H1 (cell line): ENCODE measurements around the gene ARHGEF4. TPM values are rescaled to one million over a fixed set of nuclear protein-coding genes. Genes with fewer than 3 reads are reported as not detected.

Experiments
- CTCF ChIA-PET: fragments of 300-600 bp; sonication (Branson Sonifier 250); formaldehyde crosslinking; loops from one replicate; lab custom pipeline; 2021; ENCODE audit not compliant: partially characterized antibody; lab: Charles Lee
- POLR2A ChIA-PET: fragments of 300-600 bp; sonication (Branson Sonifier 250); formaldehyde crosslinking; loops from one replicate; lab custom pipeline; 2021; ENCODE audit warnings: inconsistent platforms; ENCODE audit not compliant: partially characterized antibody; lab: Charles Lee
- DNase-seq, 2 experiments: peaks; one replicate each; pipeline versions ENCODE4 v3.0.0 to v3.0.0-alpha.2; 2010 to 2022; ENCODE audit warnings: low spot score in 2 of 2, low read depth in 1 of 2, mixed read lengths in 1 of 2
- FAIRE-seq: peaks from 2 replicates; lab custom pipeline; 2011; peaks lifted over from hg19 to GRCh38; lab: Jason Lieb, UNC
- H2AFZ ChIP-seq: 2 replicates; pipeline ENCODE4 v1.8.1; 2012; ENCODE audit warnings: low read length, inconsistent platforms
- H2AK5ac ChIP-seq: 2 replicates; pipeline ENCODE4 v1.6.1; 2013; ENCODE audit warnings: low read depth, low read length
- H2BK120ac ChIP-seq: replicated peaks from 2 replicates; pipeline ENCODE3; 2013; ENCODE audit warnings: low read depth, low read length, inconsistent platforms
- H2BK12ac ChIP-seq: 2 replicates; pipeline ENCODE4 v1.6.1; 2013; ENCODE audit warnings: low read depth, low read length
- H2BK15ac ChIP-seq: 2 replicates; pipeline ENCODE4 v1.6.1; 2013; ENCODE audit warnings: low read length
- H2BK20ac ChIP-seq: 2 replicates; pipeline ENCODE4 v1.6.1; 2013; ENCODE audit warnings: low read length
- H2BK5ac ChIP-seq: 2 replicates; pipeline ENCODE4 v1.6.1; 2013; ENCODE audit warnings: low read depth, low read length
- H3K14ac ChIP-seq: 2 replicates; pipeline ENCODE4 v1.6.1; 2013; ENCODE audit warnings: inconsistent platforms; ENCODE audit not compliant: insufficient read length
- H3K18ac ChIP-seq: 2 replicates; pipeline ENCODE4 v1.6.1; 2013; ENCODE audit warnings: low read length; ENCODE audit errors: extremely low read depth
- H3K23ac ChIP-seq: 2 replicates; pipeline ENCODE4 v1.6.1; 2013; ENCODE audit warnings: inconsistent platforms; ENCODE audit not compliant: insufficient read length
- H3K23me2 ChIP-seq: 2 replicates; pipeline ENCODE4 v1.6.1; 2013; ENCODE audit warnings: low read depth, low read length
- H3K27ac ChIP-seq: 2 replicates; pipeline ENCODE4 v1.6.1; 2011; ENCODE audit warnings: low read depth, low read length, inconsistent platforms
- H3K27me3 ChIP-seq, 4 experiments: replicated peaks in 1 of 4; 1 replicate in 1 of 4; 2 replicates in 3 of 4; pipeline versions ENCODE4 v1.6.1 to v1.8.1; 2011 to 2013; ENCODE audit warnings: low read length in 3 of 4, mild to moderate bottlenecking in 3 of 4, inconsistent platforms in 2 of 4, mixed read lengths in 2 of 4, moderate library complexity in 1 of 4; ENCODE audit not compliant: control insufficient read depth in 3 of 4, insufficient read depth in 3 of 4; ENCODE audit errors: extremely low read depth in 1 of 4
- H3K36me3 ChIP-seq, 4 experiments: 2 replicates each; pipeline versions ENCODE4 v1.6.1 to v1.8.1; 2011 to 2013; ENCODE audit warnings: mild to moderate bottlenecking in 4 of 4, low read length in 3 of 4, moderate library complexity in 2 of 4, control low read depth in 1 of 4, inconsistent platforms in 1 of 4; ENCODE audit not compliant: insufficient read depth in 4 of 4, control insufficient read depth in 2 of 4
- H3K4ac ChIP-seq: replicated peaks from 2 replicates; pipeline ENCODE3; 2013; ENCODE audit warnings: low read length, low read depth, mixed read lengths, inconsistent platforms; ENCODE audit not compliant: insufficient read length
- H3K4me1 ChIP-seq, 4 experiments: replicated peaks in 1 of 4; 1 replicate in 1 of 4; 2 replicates in 3 of 4; pipeline versions ENCODE4 v1.6.1 to v1.8.1; 2011 to 2013; ENCODE audit warnings: low read length in 3 of 4, inconsistent platforms in 2 of 4, mixed read lengths in 1 of 4; ENCODE audit not compliant: insufficient read depth in 4 of 4, control insufficient read depth in 3 of 4
- H3K4me2 ChIP-seq, 2 experiments: 2 replicates each; pipeline versions ENCODE4 v1.6.1 to v1.8.1; 2011 to 2013; ENCODE audit warnings: low read depth in 2 of 2, low read length in 2 of 2, control low read depth in 1 of 2, inconsistent platforms in 1 of 2, mild to moderate bottlenecking in 1 of 2; ENCODE audit not compliant: insufficient read depth in 1 of 2
- H3K4me3 ChIP-seq, 4 experiments: fragments of 200-600, 300-600 bp in 1 of 4; sonication (generic), shearing (Covaris generic), sonication (Bioruptor Twin) in 1 of 4; 2 replicates each; pipeline versions ENCODE4 v1.5.1 to v1.8.1; 2011 to 2016; ENCODE audit warnings: low read length in 4 of 4, low read depth in 3 of 4, control low read depth in 2 of 4, inconsistent platforms in 2 of 4, mild to moderate bottlenecking in 2 of 4, mixed read lengths in 1 of 4, moderate library complexity in 1 of 4; ENCODE audit not compliant: insufficient read depth in 2 of 4; ENCODE audit errors: extremely low read depth in 1 of 4
- H3K56ac ChIP-seq: replicated peaks from 2 replicates; pipeline ENCODE3; 2013; ENCODE audit warnings: low read depth, mild to moderate bottlenecking, mixed read lengths, low read length, inconsistent platforms; ENCODE audit not compliant: insufficient read length
- H3K79me1 ChIP-seq: 2 replicates; pipeline ENCODE4 v1.6.1; 2013; ENCODE audit warnings: low read depth, low read length, control low read depth
- H3K79me2 ChIP-seq, 2 experiments: 2 replicates each; pipeline versions ENCODE4 v1.6.1 to v1.8.1; 2012 to 2013; ENCODE audit warnings: low read length in 2 of 2, mild to moderate bottlenecking in 2 of 2, inconsistent platforms in 1 of 2; ENCODE audit not compliant: insufficient read depth in 2 of 2, control insufficient read depth in 1 of 2
- H3K9ac ChIP-seq, 4 experiments: replicated peaks in 1 of 4; 1 replicate in 1 of 4; 2 replicates in 3 of 4; pipeline versions ENCODE4 v1.6.1 to v1.8.1; 2011 to 2013; ENCODE audit warnings: low read depth in 3 of 4, low read length in 3 of 4, control low read depth in 2 of 4, mild to moderate bottlenecking in 2 of 4, moderate library complexity in 2 of 4, inconsistent platforms in 1 of 4; ENCODE audit errors: extremely low read depth in 1 of 4
- H3K9me3 ChIP-seq, 2 experiments: 2 replicates each; pipeline versions ENCODE4 v1.6.1 to v1.8.1; 2012 to 2013; ENCODE audit warnings: mild to moderate bottlenecking in 2 of 2, moderate library complexity in 2 of 2, control low read depth in 1 of 2, inconsistent platforms in 1 of 2, low read depth in 1 of 2, low read length in 1 of 2, mixed read lengths in 1 of 2; ENCODE audit not compliant: insufficient read depth in 2 of 2
- H4K20me1 ChIP-seq, 2 experiments: replicated peaks in 1 of 2; 2 replicates each; pipeline versions ENCODE3 to v1.8.1; 2011 to 2013; ENCODE audit warnings: inconsistent platforms in 2 of 2, low read length in 2 of 2, mild to moderate bottlenecking in 1 of 2; ENCODE audit not compliant: insufficient read depth in 2 of 2, control insufficient read depth in 1 of 2
- H4K5ac ChIP-seq: 2 replicates; pipeline ENCODE4 v1.6.1; 2013; ENCODE audit warnings: low read length, low read depth, mixed read lengths, inconsistent platforms; ENCODE audit not compliant: insufficient read length
- H4K8ac ChIP-seq: 2 replicates; pipeline ENCODE4 v1.8.0; 2013; ENCODE audit warnings: mild to moderate bottlenecking, moderate library complexity, low read length, inconsistent platforms; ENCODE audit not compliant: insufficient read depth; ENCODE audit errors: extremely low read depth
- H4K91ac ChIP-seq: replicated peaks from 2 replicates; pipeline ENCODE3; 2013; ENCODE audit warnings: low read length, mixed read lengths, inconsistent platforms; ENCODE audit not compliant: insufficient read length
- CREB1 ChIP-seq: IDR thresholded peaks from 2 replicates; pipeline ENCODE4 v1.6.1; 2012; ENCODE audit warnings: inconsistent platforms
- SP1 ChIP-seq: IDR thresholded peaks from 2 replicates; pipeline ENCODE4 v1.6.1; 2011; ENCODE audit warnings: low read depth, low read length
- WGBS, 2 experiments: shearing (Covaris generic) in 1 of 2; methylation state at CpG; one replicate each; pipeline versions ENCODE4 v1.1.6 to v1.1.7; 2013 to 2015; ENCODE audit warnings: low lambda C conversion rate in 2 of 2, mixed read lengths in 2 of 2, inconsistent platforms in 1 of 2, low coverage in 1 of 2, missing lambda C conversion rate in 1 of 2; ENCODE audit not compliant: insufficient replicate concordance in 2 of 2, insufficient coverage in 1 of 2, insufficient read length in 1 of 2; ENCODE audit errors: extremely low coverage in 1 of 2, missing lambda C conversion rate in 1 of 2; 5-methylcytosine and 5-hydroxymethylcytosine counted together
- polyA plus RNA-seq, 7 experiments: library from polyadenylated mRNA; depleted of rRNA in 3 of 7; stranded (reverse) in 5 of 7; unstranded in 2 of 7; fragments of >200 nt in 5 of 7; fragments of 200-250 nt in 2 of 7; gene quantifications; 1 replicate in 5 of 7; 2 replicates in 1 of 7; 4 replicates in 1 of 7; pipeline versions ENCODE4 v1.2.1 to v1.2.3, GENCODE V29; 2011 to 2013; ENCODE audit warnings: missing spikeins in 2 of 7, mixed read lengths in 2 of 7
- total RNA-seq: library from RNA; stranded (reverse); fragmentation: NEBNext Ultra II Directional; extraction: Animal tissue kit (Norgen Biotek cat#: 25700); gene quantifications from 2 replicates; pipeline ENCODE4 v1.2.1, GENCODE V29; 2021

The ARHGEF4 gene
- total and polyA plus RNA-seq, 2 of the 8 experiments (the other 6 are each of a cell fraction or from before 2014, with no cell fraction given) = 10.6 to 14.6 TPM

DNA sequence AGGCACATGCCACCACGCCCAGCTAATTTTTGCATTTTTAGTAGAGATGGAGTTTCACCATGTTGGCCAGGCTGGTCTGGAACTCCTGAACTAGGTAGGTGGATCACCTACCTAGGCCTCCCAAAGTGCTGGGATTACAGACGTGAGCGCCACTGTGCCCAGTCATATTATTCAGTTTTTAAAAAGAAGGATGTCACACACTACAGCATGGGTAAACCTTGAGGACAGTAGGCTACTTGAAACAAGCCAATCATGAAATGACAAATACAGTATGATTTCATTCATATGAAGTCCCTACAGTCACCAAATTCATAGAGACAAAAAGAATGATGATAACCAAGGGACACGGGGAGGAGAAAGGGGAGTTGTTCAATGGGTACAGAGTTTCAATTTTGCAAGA is 31.1 kb upstream of the ARHGEF4 start:
- ChIA-PET POLR2A (no interaction called here), CTCF (no interaction called here)
- Histone ChIP-seq H3K4me1 (peaks cover 0 to 2% (median 0%) of the 10 kb centered on the region in 4 experiments; a peak in 1 of 7 replicates), H2BK120ac (no peak overlapping the region), H3K14ac (no peak overlapping the region), H4K20me1 (no peaks in the 10 kb centered on the region), H3K79me2 (no peaks in the 10 kb centered on the region), H4K91ac (no peak overlapping the region), H2BK20ac (no peak overlapping the region), H3K9ac (no peak overlapping the region), H4K5ac (no peak overlapping the region), H3K23me2 (no peaks in the 10 kb centered on the region), H2BK15ac (no peak overlapping the region), H3K56ac (no peak overlapping the region), H3K4ac (no peak overlapping the region), H3K27ac (no peak overlapping the region), H3K27me3 (no peaks in the 10 kb centered on the region), H2AK5ac (no peak overlapping the region), H3K18ac (no peak overlapping the region), H3K79me1 (no peaks in the 10 kb centered on the region), H3K4me3 (no peak overlapping the region), H2AFZ (no peak overlapping the region), H3K36me3 (no peaks in the 10 kb centered on the region), H3K23ac (no peak overlapping the region), H2BK5ac (no peak overlapping the region), H3K4me2 (no peak overlapping the region), H4K8ac (no peak overlapping the region), H2BK12ac (no peak overlapping the region), H3K9me3 (no peaks in the 10 kb centered on the region)
- WGBS, 2 experiments = 77% methylated on average over 4 of the region's 4 CpGs; no CpG with 5 or more reads in 1 of the 2 experiments
- FAIRE-seq (no peak), DNase-seq (no peak)
- TF ChIP-seq SP1 (no peak), CREB1 (no peak)
